Kidney (tissue), 14 donors: Measurements from ENCODE around the gene C9orf78. TPM values are rescaled to one million over a fixed set of nuclear protein-coding genes. Genes with fewer than 3 reads are reported as not detected.

Experiments
- DNase-seq, 5 donors: peaks; one replicate each; pipeline ENCODE4 v3.0.0-alpha.2; 2013 to 2020
- FAIRE-seq: peaks from 2 replicates; lab custom pipeline; 2012; peaks lifted over from hg19 to GRCh38; lab: Jason Lieb, UNC
- H3K27ac ChIP-seq, 2 donors: one replicate each; pipeline ENCODE4 v1.7.0; 2013; ENCODE audit warnings: low read depth in 2 of 2, low read length in 2 of 2, inconsistent platforms in 1 of 2
- H3K27me3 ChIP-seq: one replicate; pipeline ENCODE4 v1.7.1; 2013; ENCODE audit warnings: low read length, inconsistent platforms; ENCODE audit not compliant: control insufficient read depth, insufficient read depth
- H3K36me3 ChIP-seq, 3 donors: one replicate each; pipeline versions ENCODE4 v1.7.0 to v1.7.1; 2013; ENCODE audit warnings: low read length in 3 of 3, control low read depth in 1 of 3, inconsistent platforms in 1 of 3; ENCODE audit not compliant: insufficient read depth in 3 of 3, control insufficient read depth in 2 of 3
- H3K4me1 ChIP-seq, 3 donors: one replicate each; pipeline versions ENCODE4 v1.7.0 to v1.7.1; 2013; ENCODE audit warnings: low read length in 3 of 3, inconsistent platforms in 1 of 3, low read depth in 1 of 3; ENCODE audit not compliant: control insufficient read depth in 2 of 3, insufficient read depth in 2 of 3
- H3K4me3 ChIP-seq, 3 donors: one replicate each; pipeline versions ENCODE4 v1.7.0 to v1.8.1; 2013; ENCODE audit warnings: low read length in 3 of 3, control low read depth in 1 of 3, inconsistent platforms in 1 of 3
- H3K9ac ChIP-seq, 3 donors: one replicate each; pipeline versions ENCODE4 v1.7.0 to v1.7.1; 2013; ENCODE audit warnings: low read length in 3 of 3, control low read depth in 1 of 3, inconsistent platforms in 1 of 3
- H3K9me3 ChIP-seq, 3 donors: one replicate each; pipeline versions ENCODE4 v1.7.0 to v1.7.1; 2013; ENCODE audit warnings: low read length in 3 of 3, control low read depth in 1 of 3, inconsistent platforms in 1 of 3; ENCODE audit not compliant: control insufficient read depth in 2 of 3, insufficient read depth in 1 of 3
- CTCF ChIP-seq: IDR thresholded peaks from 3 replicates; pipeline ENCODE4 v1.5.1; 2012; ENCODE audit warnings: mild to moderate bottlenecking, moderate library complexity, borderline replicate concordance; ENCODE audit not compliant: insufficient read depth; ENCODE audit errors: extremely low read depth
- intact Hi-C: fragments of 100-400 bp; cut with DNase I; formaldehyde crosslinking; loops from one replicate; pipeline ENCODE4 v1.11.1; 2022
- polyA plus RNA-seq: library from polyadenylated mRNA; stranded (reverse); fragments of 350-450 nt; fragmentation: Illumina TruSeq; extraction: RNeasy Lipid Tissue Mini Kit (QIAGEN cat#74804); gene quantifications from one replicate; pipeline ENCODE4 v1.2.3, GENCODE V29; 2014; ENCODE audit warnings: low read depth, low replicate concordance; ENCODE audit not compliant: insufficient read depth
- total RNA-seq: library from RNA; stranded (reverse); fragmentation: NEBNext Ultra II Directional; extraction: Animal tissue kit (Norgen Biotek cat#: 25700); gene quantifications from one replicate; pipeline ENCODE4 v1.2.1, GENCODE V29; 2021
- donor health status: control.
- donor health status: control.
- donor health status: control.
- donor health status: control.
- donor health status: control.
- donor health status: DM: yes; HTN: yes; CAD: no.
- donor health status: Normal renal cell carcinoma (clear cell type).

Gene C9orf78
- total and polyA plus RNA-seq, 2 donors from 2014 or later, result 39.7 to 62.1 TPM

- no peak for FAIRE-seq
- intact Hi-C loops, result no loop called here
- no peak for DNase-seq
- Histone ChIP-seq H3K9me3 (no peaks in the 10 kb centered on the region), H3K27ac (no peak overlapping the region), H3K9ac (no peak overlapping the region), H3K4me3 (no peak overlapping the region), H3K27me3 (no peaks in the 10 kb centered on the region), H3K4me1 (peaks cover 0 to 7% (median 2%) of the 10 kb centered on the region in 3 donors), H3K36me3 (peaks cover 8 to 46% (median 30%) of the 10 kb centered on the region in 3 donors)
- TF ChIP-seq CTCF, result no peak
Measured at GRCh38 chr9:129853614-129854013, 18.5 kb upstream of the C9orf78 start.

- Histone ChIP-seq H3K9ac (no peak overlapping the region), H3K4me1 (peaks cover 0 to 7% (median 2%) of the 10 kb centered on the region in 3 donors), H3K27ac (no peak overlapping the region), H3K4me3 (no peak overlapping the region), H3K27me3 (no peaks in the 10 kb centered on the region), H3K9me3 (no peaks in the 10 kb centered on the region), H3K36me3 (peaks cover 7 to 37% (median 25%) of the 10 kb centered on the region in 3 donors)
- TF ChIP-seq CTCF, result no peak
- peak in 1 of 5 donors; percentile 3 for DNase-seq
- no peak for FAIRE-seq
- intact Hi-C loops, result no loop called here
Measured at GRCh38 chr9:129852579-129852978, 17.5 kb upstream of the C9orf78 start.

GRCh38 chr9:129851821-129852220, 16.7 kb upstream of the C9orf78 start:
- H3K36me3 ChIP-seq, result peaks cover 7 to 37% (median 25%) of the 10 kb centered on the region in 3 donors
- no peak for DNase-seq

More at GRCh38 chr9:129851821-129852220, 16.7 kb upstream of the C9orf78 start:
- no peak overlapping the region for H3K4me3 ChIP-seq
- H3K27ac ChIP-seq, result no peak overlapping the region
- no peak overlapping the region for H3K9ac ChIP-seq
- TF ChIP-seq CTCF, result no peak
- intact Hi-C loops, result no loop called here
- no peaks in the 10 kb centered on the region for H3K9me3 ChIP-seq
- peaks cover 0 to 7% (median 2%) of the 10 kb centered on the region in 3 donors for H3K4me1 ChIP-seq
- FAIRE-seq, result no peak
- no peaks in the 10 kb centered on the region for H3K27me3 ChIP-seq
